HCT116 (cell line): Measurements from ENCODE around the gene CDH23. TPM values are rescaled to one million over a fixed set of nuclear protein-coding genes. Genes with fewer than 3 reads are reported as not detected.

ENCODE experiments used
- ATAC-seq: fragments of 200-7000 bp; cut with Tn5 transposase; 2 replicates; pipeline ENCODE4 v1.9.1; 2020; ENCODE audit warnings: mild to moderate bottlenecking, moderate library complexity
- BruUV-seq: library from RNA; stranded (reverse); fragments of 400-500 nt; replicated peaks from 2 replicates; lab custom pipeline; 2021; lab: Mats Ljungman, UMichigan
- CTCF ChIA-PET: fragments of 300-600 bp; sonication (Branson Sonifier 250); formaldehyde crosslinking; loops from one replicate; lab custom pipeline; 2021; ENCODE audit warnings: antibody characterized with exemption; lab: Charles Lee
- POLR2A ChIA-PET: fragments of 300-600, 350-600 bp; sonication (Branson Sonifier 250); formaldehyde crosslinking; loops from one replicate; lab custom pipeline; 2021; ENCODE audit warnings: antibody characterized with exemption; lab: Charles Lee
- RAD21 ChIA-PET, 2 experiments: fragments of 300-600 bp; sonication (Branson Sonifier 250); formaldehyde crosslinking; loops; one replicate each; lab custom pipeline; 2023; ENCODE audit warnings: low total read pairs in 2 of 2; ENCODE audit not compliant: uncharacterized antibody in 2 of 2, unreplicated experiment in 2 of 2, low non-redundant PET in 1 of 2; lab: Charles Lee
- DNase-seq: peaks from one replicate; pipeline ENCODE4 v3.0.0-alpha.2; 2010; ENCODE audit warnings: low read depth, low spot score
- H2AFZ ChIP-seq: fragments of 200-600 bp; shearing (Covaris generic), sonication (generic); 2 replicates; pipeline ENCODE4 v1.6.1; 2017; ENCODE audit warnings: low read depth, mixed run types, mixed read lengths, antibody characterized with exemption, low read length; ENCODE audit not compliant: poor library complexity, severe bottlenecking
- H3K27ac ChIP-seq: 2 replicates; pipeline ENCODE4 v1.5.1; 2012; ENCODE audit warnings: low read depth, low read length
- H3K27me3 ChIP-seq: fragments of 200-600 bp; sonication (generic); 2 replicates; pipeline ENCODE4 v1.6.1; 2016; ENCODE audit warnings: mixed run types, low read length, mixed read lengths; ENCODE audit not compliant: insufficient read depth
- H3K36me3 ChIP-seq, 2 experiments: fragments of 200-500 bp in 1 of 2; fragments of 200-600 bp in 1 of 2; sonication (Bioruptor generic) in 1 of 2; sonication (generic) in 1 of 2; 2 replicates each; pipeline versions ENCODE4 v1.5.1 to v1.6.1; 2014 to 2016; ENCODE audit warnings: low read length in 2 of 2, inconsistent platforms in 1 of 2, mixed read lengths in 1 of 2, mixed run types in 1 of 2; ENCODE audit not compliant: insufficient read depth in 2 of 2, control insufficient read depth in 1 of 2
- H3K4me1 ChIP-seq, 2 experiments: fragments of 200-600 bp in 1 of 2; sonication (generic) in 1 of 2; 2 replicates each; pipeline versions ENCODE4 v1.5.1 to v1.6.1; 2012 to 2017; ENCODE audit warnings: low read length in 2 of 2, inconsistent platforms in 1 of 2, mild to moderate bottlenecking in 1 of 2, mixed read lengths in 1 of 2, mixed run types in 1 of 2, moderate library complexity in 1 of 2; ENCODE audit not compliant: insufficient read depth in 2 of 2, control insufficient read depth in 1 of 2
- H3K4me2 ChIP-seq: fragments of 200-600 bp; sonication (generic); 2 replicates; pipeline ENCODE4 v1.6.1; 2017; ENCODE audit warnings: mixed run types, low read length, mixed read lengths
- H3K4me3 ChIP-seq, 2 experiments: fragments of 200-600 bp in 1 of 2; sonication (generic) in 1 of 2; replicated peaks in 1 of 2; 2 replicates each; pipeline ENCODE4 v1.5.1; 2011 to 2016; ENCODE audit warnings: low read length in 2 of 2, control low read depth in 1 of 2, low read depth in 1 of 2, mild to moderate bottlenecking in 1 of 2, mixed read lengths in 1 of 2, mixed run types in 1 of 2
- H3K79me2 ChIP-seq: fragments of 200-600 bp; sonication (generic); 2 replicates; pipeline ENCODE4 v1.6.1; 2017; ENCODE audit warnings: mild to moderate bottlenecking, mixed run types, low read length, moderate library complexity, mixed read lengths; ENCODE audit not compliant: insufficient read depth
- H3K9ac ChIP-seq: fragments of 200-600 bp; sonication (generic); 2 replicates; pipeline ENCODE4 v1.6.1; 2016; ENCODE audit warnings: low read length, mixed read lengths
- H3K9me2 ChIP-seq: fragments of 200-600 bp; sonication (generic), shearing (Covaris generic); 2 replicates; pipeline ENCODE4 v1.6.1; 2017; ENCODE audit warnings: mixed run types, mild to moderate bottlenecking, moderate library complexity; ENCODE audit not compliant: insufficient read depth
- H3K9me3 ChIP-seq, 2 experiments: fragments of 200-500 bp in 1 of 2; fragments of 200-600 bp in 1 of 2; sonication (Bioruptor generic) in 1 of 2; sonication (generic) in 1 of 2; 2 replicates each; pipeline ENCODE4 v1.6.1; 2014 to 2017; ENCODE audit warnings: low read length in 2 of 2, mixed read lengths in 2 of 2, inconsistent platforms in 1 of 2, low read depth in 1 of 2, mild to moderate bottlenecking in 1 of 2, mixed run types in 1 of 2, moderate library complexity in 1 of 2; ENCODE audit not compliant: control insufficient read depth in 1 of 2, insufficient read depth in 1 of 2
- H4K20me1 ChIP-seq: fragments of 200-600 bp; sonication (generic), shearing (Covaris generic); 2 replicates; pipeline ENCODE4 v1.6.1; 2017; ENCODE audit warnings: mixed run types, mild to moderate bottlenecking, moderate library complexity; ENCODE audit not compliant: insufficient read depth
- ATF3 ChIP-seq: IDR thresholded peaks from 2 replicates; pipeline ENCODE4 v1.6.1; 2012
- CBX3 ChIP-seq: IDR thresholded peaks from 2 replicates; pipeline ENCODE4 v1.6.1; 2012; ENCODE audit warnings: low read depth
- CTCF ChIP-seq, 3 experiments: fragments of 200-600 bp in 1 of 3; sonication (generic) in 1 of 3; IDR thresholded peaks in 2 of 3; conservative IDR thresholded peaks in 1 of 3; 2 replicates each; pipeline ENCODE4 v1.5.1; 2012 to 2017; ENCODE audit warnings: low read depth in 2 of 3, low read length in 2 of 3, antibody characterized with exemption in 1 of 3, borderline replicate concordance in 1 of 3, control low read depth in 1 of 3, mild to moderate bottlenecking in 1 of 3, mixed read lengths in 1 of 3, mixed run types in 1 of 3, moderate library complexity in 1 of 3; ENCODE audit not compliant: insufficient read depth in 1 of 3
- EGR1 ChIP-seq: IDR thresholded peaks from 2 replicates; pipeline ENCODE4 v1.6.1; 2012; ENCODE audit warnings: low read depth
- ELF1 ChIP-seq: IDR thresholded peaks from 2 replicates; pipeline ENCODE4 v1.6.1; 2012; ENCODE audit warnings: low read depth, borderline replicate concordance
- FOSL1 ChIP-seq: IDR thresholded peaks from 2 replicates; pipeline ENCODE4 v1.6.1; 2012; ENCODE audit warnings: low read depth
- MAX ChIP-seq: IDR thresholded peaks from 2 replicates; pipeline ENCODE4 v1.6.1; 2012
- POLR2A ChIP-seq: IDR thresholded peaks from 2 replicates; pipeline ENCODE4 v1.7.0; 2011; ENCODE audit warnings: borderline replicate concordance; ENCODE audit not compliant: insufficient read depth, insufficient read length; ENCODE audit errors: extremely low read depth
- POLR2AphosphoS5 ChIP-seq: IDR thresholded peaks from 2 replicates; pipeline ENCODE4 v1.6.1; 2011; ENCODE audit warnings: mild to moderate bottlenecking, low read depth, low read length, moderate library complexity
- SIN3A ChIP-seq: IDR thresholded peaks from 2 replicates; pipeline ENCODE4 v1.6.1; 2012; ENCODE audit warnings: low read depth
- YY1 ChIP-seq: IDR thresholded peaks from 2 replicates; pipeline ENCODE4 v1.6.1; 2011; ENCODE audit warnings: low read length, low read depth, moderate library complexity, mild to moderate bottlenecking; ENCODE audit not compliant: insufficient replicate concordance; ENCODE audit errors: extremely low read depth
- ZFX ChIP-seq: fragments of 450-650 bp; IDR thresholded peaks from 2 replicates; pipeline ENCODE4 v1.6.1; 2017
- ZNF274 ChIP-seq: fragments of 200-500 bp; sonication (Bioruptor generic); IDR thresholded peaks from 2 replicates; pipeline ENCODE4 v1.6.1; 2014; ENCODE audit warnings: mild to moderate bottlenecking, low read depth, low read length, inconsistent platforms
- intact Hi-C: fragments of 100-400 bp; cut with micrococcal nuclease; formaldehyde crosslinking; loops from 2 replicates; pipeline ENCODE4 v1.10.0; 2022
- total RNA-seq: library from RNA; stranded (reverse); gene quantifications from one replicate; pipeline ENCODE4 v1.2.1, GENCODE V29; 2021; ENCODE audit not compliant: unreplicated experiment

CDH23 gene
- total RNA-seq, 1 experiment from 2014 or later: not detected

GRCh38 chr10:71487726-71488125 lies 91.0 kb downstream of the CDH23 start:
- no TSS peak for BruUV-seq
- ChIA-PET CTCF (no interaction called here), RAD21 (no interaction called here), POLR2A (no interaction called here)
- H3K27ac ChIP-seq: no peak overlapping the region
- H3K4me2 ChIP-seq: no peak overlapping the region
- H3K4me3 ChIP-seq: no peak overlapping the region
- intact Hi-C loops: no loop called here
- no peak overlapping the region for H3K9ac ChIP-seq
- no peaks in the 10 kb centered on the region for H3K79me2 ChIP-seq
- DNase-seq (no peak), ATAC-seq (no peak)
- no peaks in the 10 kb centered on the region for H4K20me1 ChIP-seq
- no peaks in the 10 kb centered on the region for H3K4me1 ChIP-seq
- no peaks in the 10 kb centered on the region; the same call in 1 of the 2 replicates for H3K9me2 ChIP-seq
- no peaks in the 10 kb centered on the region for H3K9me3 ChIP-seq
- no peak overlapping the region for H2AFZ ChIP-seq
- H3K27me3 ChIP-seq: 0 out of 2 replicates have a peak, but pooled peaks cover 4% of the 10 kb centered on the region
- no peak for TF ChIP-seq ZNF274
- no peak for TF ChIP-seq POLR2AphosphoS5
- TF ChIP-seq CBX3: no peak
- no peak; the same call in 1 of the 2 replicates for TF ChIP-seq ZFX
- no peak for TF ChIP-seq YY1
- TF ChIP-seq ATF3: no peak
- TF ChIP-seq CTCF (IDR thresholded peaks at IDR 0.05 in 2 of 3, conservative IDR thresholded peaks at IDR 0.05 in 1 of 3; ENCODE audit: borderline replicate concordance in 1 of 3, insufficient read depth in 1 of 3, low read depth in 2 of 3, low read length in 2 of 3): no peak
- TF ChIP-seq SIN3A: no peak
- no peak for TF ChIP-seq FOSL1
- no peak for TF ChIP-seq ELF1
- TF ChIP-seq POLR2A: no peak
- TF ChIP-seq MAX: no peak
- TF ChIP-seq EGR1: no peak
- no peaks in the 10 kb centered on the region for H3K36me3 ChIP-seq
